Endothelial cell of umbilical vein (primary cell): ENCODE measurements around the gene HSPBAP1. TPM values are rescaled to one million over a fixed set of nuclear protein-coding genes. Genes with fewer than 3 reads are reported as not detected.

Experiments
- BruUV-seq: library from RNA; stranded (reverse); fragments of 400-500 nt; replicated peaks from 2 replicates; lab custom pipeline; 2021; lab: Mats Ljungman, UMichigan
- CTCF ChIA-PET: fragments of 300-600, 350-600 bp; sonication (Branson Sonifier 250); formaldehyde crosslinking; loops from one replicate; lab custom pipeline; 2021; ENCODE audit warnings: antibody characterized with exemption, inconsistent platforms; lab: Charles Lee
- POLR2A ChIA-PET: fragments of 300-600, 350-600 bp; sonication (Branson Sonifier 250); formaldehyde crosslinking; loops from one replicate; lab custom pipeline; 2021; ENCODE audit warnings: antibody characterized with exemption, inconsistent platforms; lab: Charles Lee
- DNase-seq: peaks from one replicate; pipeline ENCODE4 v3.0.0-alpha.2; 2011; ENCODE audit warnings: low read depth, low spot score
- FAIRE-seq: peaks from 2 replicates; lab custom pipeline; 2011; peaks lifted over from hg19 to GRCh38; lab: Jason Lieb, UNC
- H2AFZ ChIP-seq: 2 replicates; pipeline ENCODE4 v1.6.0; 2012; ENCODE audit warnings: low read depth, low read length, control low read depth, inconsistent platforms
- H3K27ac ChIP-seq: 2 replicates; pipeline ENCODE4 v1.5.1; 2011; ENCODE audit warnings: low read depth, mild to moderate bottlenecking, control low read depth, low read length, moderate library complexity; ENCODE audit not compliant: insufficient read depth
- H3K27me3 ChIP-seq, 2 experiments: 2 replicates each; pipeline versions ENCODE4 v1.6.0 to v1.6.1; 2011; ENCODE audit warnings: low read length in 2 of 2, mixed read lengths in 1 of 2; ENCODE audit not compliant: control insufficient read depth in 2 of 2, insufficient read depth in 2 of 2
- H3K36me3 ChIP-seq, 2 experiments: 2 replicates in 1 of 2; 3 replicates in 1 of 2; pipeline ENCODE4 v1.5.1; 2011; ENCODE audit warnings: low read length in 2 of 2, mild to moderate bottlenecking in 1 of 2, moderate library complexity in 1 of 2; ENCODE audit not compliant: control insufficient read depth in 2 of 2, insufficient read depth in 2 of 2; ENCODE audit errors: extremely low read depth in 1 of 2
- H3K4me1 ChIP-seq: 3 replicates; pipeline ENCODE4 v1.5.1; 2011; ENCODE audit warnings: mild to moderate bottlenecking, low read length; ENCODE audit not compliant: control insufficient read depth, insufficient read depth; ENCODE audit errors: extremely low read depth
- H3K4me2 ChIP-seq: 2 replicates; pipeline ENCODE4 v1.6.1; 2011; ENCODE audit warnings: low read length, control low read depth, mixed read lengths; ENCODE audit not compliant: insufficient read depth
- H3K4me3 ChIP-seq, 3 experiments: fragments of 200-600 bp in 1 of 3; sonication (generic), shearing (Covaris generic) in 1 of 3; replicated peaks in 1 of 3; 2 replicates each; pipeline ENCODE4 v1.5.1; 2011 to 2016; ENCODE audit warnings: control low read depth in 3 of 3, low read length in 3 of 3, mild to moderate bottlenecking in 2 of 3, inconsistent platforms in 1 of 3, low read depth in 1 of 3, moderate library complexity in 1 of 3; ENCODE audit not compliant: insufficient read depth in 1 of 3
- H3K79me2 ChIP-seq: 2 replicates; pipeline ENCODE4 v1.6.0; 2012; ENCODE audit warnings: low read length, inconsistent platforms; ENCODE audit not compliant: control insufficient read depth, insufficient read depth
- H3K9ac ChIP-seq: replicated peaks from 2 replicates; pipeline ENCODE3; 2011; ENCODE audit warnings: low read length, control low read depth; ENCODE audit not compliant: insufficient read depth; ENCODE audit errors: extremely low read depth
- H3K9me1 ChIP-seq: replicated peaks from 3 replicates; pipeline ENCODE4 v1.6.0; 2011; ENCODE audit warnings: mild to moderate bottlenecking, low read length; ENCODE audit not compliant: control insufficient read depth, insufficient read depth; ENCODE audit errors: extremely low read depth
- H3K9me3 ChIP-seq: replicated peaks from 2 replicates; pipeline ENCODE4 v1.5.1; 2012; ENCODE audit warnings: low read length, inconsistent platforms; ENCODE audit not compliant: control insufficient read depth, insufficient read depth
- H4K20me1 ChIP-seq: replicated peaks from 2 replicates; pipeline ENCODE3; 2011; ENCODE audit warnings: mild to moderate bottlenecking, low read length; ENCODE audit not compliant: control insufficient read depth, insufficient read depth; ENCODE audit errors: extremely low read depth
- EZH2 ChIP-seq: IDR thresholded peaks from 2 replicates; pipeline ENCODE4 v1.6.1; 2012; ENCODE audit warnings: borderline replicate concordance, low read depth, mild to moderate bottlenecking, moderate library complexity, low read length, inconsistent platforms; ENCODE audit not compliant: severe bottlenecking
- FOS ChIP-seq: IDR thresholded peaks from 2 replicates; pipeline ENCODE4 v1.6.1; 2011; ENCODE audit warnings: mild to moderate bottlenecking, low read length, moderate library complexity, borderline replicate concordance; ENCODE audit not compliant: insufficient read depth
- GATA2 ChIP-seq: IDR thresholded peaks from 2 replicates; pipeline ENCODE4 v1.7.0; 2011; ENCODE audit warnings: low read depth, mild to moderate bottlenecking, moderate library complexity, mixed read lengths, low read length; ENCODE audit not compliant: insufficient read length, insufficient read depth
- JUN ChIP-seq: IDR thresholded peaks from 2 replicates; pipeline ENCODE4 v1.6.1; 2011; ENCODE audit warnings: borderline replicate concordance, low read depth; ENCODE audit not compliant: insufficient read length, insufficient read depth
- MYC ChIP-seq: IDR thresholded peaks from one replicate; pipeline ENCODE4 v1.6.1; 2011; ENCODE audit warnings: mild to moderate bottlenecking, low read depth, low read length
- POLR2A ChIP-seq: IDR thresholded peaks from 2 replicates; pipeline ENCODE4 v1.6.1; 2012; ENCODE audit warnings: low read depth, mild to moderate bottlenecking, control low read depth, low read length
- POLR2AphosphoS5 ChIP-seq: IDR thresholded peaks from 2 replicates; pipeline ENCODE4 v1.6.1; 2012; ENCODE audit warnings: low read depth, mild to moderate bottlenecking, control low read depth, low read length, moderate library complexity; ENCODE audit not compliant: insufficient read depth
- dilution Hi-C: fragments of 300-500 bp; cut with MboI; formaldehyde crosslinking; loops from one replicate; pipeline ENCODE4 v1.15.0; 2019; ENCODE audit warnings: low sequenced_read_pairs; ENCODE audit not compliant: extremely low pct_ligation_motif_present
- intact Hi-C: fragments of 100-400 bp; cut with micrococcal nuclease; formaldehyde crosslinking; loops from one replicate; pipeline ENCODE4 v1.10.0; 2022
- polyA plus RNA-seq, 4 experiments: library from polyadenylated mRNA; depleted of rRNA in 3 of 4; stranded (reverse) in 3 of 4; unstranded in 1 of 4; fragments of >200 nt; gene quantifications; 2 replicates each; pipeline versions ENCODE4 v1.2.1 to v1.2.3, GENCODE V29; 2011 to 2012; ENCODE audit warnings: missing spikeins in 1 of 4
- total RNA-seq: library from RNA; stranded (reverse); gene quantifications from 2 replicates; pipeline ENCODE4 v1.2.3, GENCODE V29; 2021
- TF ChIP-seq, protein P1 (sequence below), 2 donors: IDR thresholded peaks; 1 replicate in 1 of 2; 2 replicates in 1 of 2; pipeline ENCODE4 v1.5.1; 2011; ENCODE audit warnings: low read length in 2 of 2, mild to moderate bottlenecking in 2 of 2, moderate library complexity in 2 of 2, control low read depth in 1 of 2, inconsistent platforms in 1 of 2, low read depth in 1 of 2; ENCODE audit not compliant: insufficient read depth in 1 of 2; ENCODE audit errors: extremely low read depth in 1 of 2
- TF ChIP-seq, protein P2 (sequence below): IDR thresholded peaks from 2 replicates; pipeline ENCODE4 v1.6.1; 2011; ENCODE audit not compliant: insufficient read depth, insufficient read length

HSPBAP1 gene
- total and polyA plus RNA-seq, 2 donors (not counting 3 experiments of a cell fraction or from before 2014, with no cell fraction given), result 5.3 to 10.6 TPM

DNA sequence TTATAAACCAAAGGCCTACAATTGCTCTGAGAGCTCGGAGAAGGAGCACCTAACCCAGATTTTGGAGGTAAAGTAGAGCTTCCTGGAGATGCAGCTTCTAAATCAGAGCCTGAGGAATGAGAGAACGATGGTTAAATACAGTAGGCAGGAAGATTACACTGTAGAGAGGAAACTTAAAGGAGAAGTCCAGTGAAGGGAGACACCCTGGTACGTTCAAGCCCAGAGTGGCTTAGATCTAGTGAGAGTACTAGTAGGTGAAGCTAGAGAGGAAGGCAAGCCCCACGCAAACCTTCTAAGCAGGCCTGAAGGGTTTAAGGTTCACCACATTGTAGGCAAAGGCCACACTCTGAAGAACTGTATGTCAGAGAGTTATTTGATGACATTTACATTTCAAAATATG, 34.6 kb upstream of the HSPBAP1 start:
- Histone ChIP-seq H3K79me2 (no peaks in the 10 kb centered on the region), H4K20me1 (no peaks in the 10 kb centered on the region), H3K9me1 (no peaks in the 10 kb centered on the region), H3K4me1 (no peaks in the 10 kb centered on the region), H3K27me3 (no peaks in the 10 kb centered on the region), H3K4me2 (no peak overlapping the region), H3K4me3 (no peak overlapping the region), H3K9ac (no peak overlapping the region), H2AFZ (no peak overlapping the region), H3K27ac (no peak overlapping the region), H3K36me3 (no peaks in the 10 kb centered on the region), H3K9me3 (no peaks in the 10 kb centered on the region)
- TF ChIP-seq POLR2AphosphoS5, result no peak
- no peak for TF ChIP-seq MYC
- TF ChIP-seq POLR2A, result no peak
- TF ChIP-seq JUN, result no peak
- TF ChIP-seq FOS, result no peak
- TF ChIP-seq EZH2, result no peak
- TF ChIP-seq GATA2, result no peak
- TF ChIP-seq, protein P1, sequence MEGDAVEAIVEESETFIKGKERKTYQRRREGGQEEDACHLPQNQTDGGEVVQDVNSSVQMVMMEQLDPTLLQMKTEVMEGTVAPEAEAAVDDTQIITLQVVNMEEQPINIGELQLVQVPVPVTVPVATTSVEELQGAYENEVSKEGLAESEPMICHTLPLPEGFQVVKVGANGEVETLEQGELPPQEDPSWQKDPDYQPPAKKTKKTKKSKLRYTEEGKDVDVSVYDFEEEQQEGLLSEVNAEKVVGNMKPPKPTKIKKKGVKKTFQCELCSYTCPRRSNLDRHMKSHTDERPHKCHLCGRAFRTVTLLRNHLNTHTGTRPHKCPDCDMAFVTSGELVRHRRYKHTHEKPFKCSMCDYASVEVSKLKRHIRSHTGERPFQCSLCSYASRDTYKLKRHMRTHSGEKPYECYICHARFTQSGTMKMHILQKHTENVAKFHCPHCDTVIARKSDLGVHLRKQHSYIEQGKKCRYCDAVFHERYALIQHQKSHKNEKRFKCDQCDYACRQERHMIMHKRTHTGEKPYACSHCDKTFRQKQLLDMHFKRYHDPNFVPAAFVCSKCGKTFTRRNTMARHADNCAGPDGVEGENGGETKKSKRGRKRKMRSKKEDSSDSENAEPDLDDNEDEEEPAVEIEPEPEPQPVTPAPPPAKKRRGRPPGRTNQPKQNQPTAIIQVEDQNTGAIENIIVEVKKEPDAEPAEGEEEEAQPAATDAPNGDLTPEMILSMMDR (IDR thresholded peaks at IDR 0.05; ENCODE audit: extremely low read depth in 1 of 2, insufficient read depth in 1 of 2, low read depth in 1 of 2, low read length in 2 of 2), result no peak
- TF ChIP-seq, protein P2, sequence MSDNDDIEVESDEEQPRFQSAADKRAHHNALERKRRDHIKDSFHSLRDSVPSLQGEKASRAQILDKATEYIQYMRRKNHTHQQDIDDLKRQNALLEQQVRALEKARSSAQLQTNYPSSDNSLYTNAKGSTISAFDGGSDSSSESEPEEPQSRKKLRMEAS, result no peak
- intact Hi-C loops (no loop called here), dilution Hi-C loops (no loop called here)
- BruUV-seq, result no TSS peak
- POLR2A ChIA-PET, result no interaction called here
- no peak for FAIRE-seq
- DNase-seq, result no peak
- CTCF ChIA-PET, result interaction anchor here (0.9 kb wide), 1 partner anchor 85 kb away, joined by 3 read pairs; no protein-coding TSS in a partner anchor
